ENCODE data around the gene PRDM16. TPM values are rescaled to one million over a fixed set of nuclear protein-coding genes. Genes with fewer than 3 reads are reported as not detected.

The PRDM16 gene
- total and polyA plus RNA-seq, 8 donors: 9.6 to 18.0 (median 14.7) TPM

- Histone ChIP-seq H3K27ac (no peak overlapping the region), H3K4me1 (no peaks in the 10 kb centered on the region), H3K4me3 (no peak overlapping the region), H3K9me3 (no peaks in the 10 kb centered on the region), H3K27me3 (peaks cover 0 to 66% of the 10 kb centered on the region in 2 donors), H3K36me3 (no peaks in the 10 kb centered on the region)
- DNase-seq (no peak), ATAC-seq (no peak)
- intact Hi-C loops (cut with DNase I): no loop called here
- TF ChIP-seq, protein P1, sequence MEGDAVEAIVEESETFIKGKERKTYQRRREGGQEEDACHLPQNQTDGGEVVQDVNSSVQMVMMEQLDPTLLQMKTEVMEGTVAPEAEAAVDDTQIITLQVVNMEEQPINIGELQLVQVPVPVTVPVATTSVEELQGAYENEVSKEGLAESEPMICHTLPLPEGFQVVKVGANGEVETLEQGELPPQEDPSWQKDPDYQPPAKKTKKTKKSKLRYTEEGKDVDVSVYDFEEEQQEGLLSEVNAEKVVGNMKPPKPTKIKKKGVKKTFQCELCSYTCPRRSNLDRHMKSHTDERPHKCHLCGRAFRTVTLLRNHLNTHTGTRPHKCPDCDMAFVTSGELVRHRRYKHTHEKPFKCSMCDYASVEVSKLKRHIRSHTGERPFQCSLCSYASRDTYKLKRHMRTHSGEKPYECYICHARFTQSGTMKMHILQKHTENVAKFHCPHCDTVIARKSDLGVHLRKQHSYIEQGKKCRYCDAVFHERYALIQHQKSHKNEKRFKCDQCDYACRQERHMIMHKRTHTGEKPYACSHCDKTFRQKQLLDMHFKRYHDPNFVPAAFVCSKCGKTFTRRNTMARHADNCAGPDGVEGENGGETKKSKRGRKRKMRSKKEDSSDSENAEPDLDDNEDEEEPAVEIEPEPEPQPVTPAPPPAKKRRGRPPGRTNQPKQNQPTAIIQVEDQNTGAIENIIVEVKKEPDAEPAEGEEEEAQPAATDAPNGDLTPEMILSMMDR (IDR thresholded peaks at IDR 0.05): no peak
Measured at GRCh38 chr1:3404801-3405200, 335.8 kb downstream of the PRDM16 start.

- intact Hi-C loops (cut with DNase I): no loop called here
- no peaks in the 10 kb centered on the region for H3K36me3 ChIP-seq
- H3K27me3 ChIP-seq: peaks cover 0 to 59% of the 10 kb centered on the region in 2 donors
- no peaks in the 10 kb centered on the region for H3K9me3 ChIP-seq
- TF ChIP-seq, protein P1 (IDR thresholded peaks at IDR 0.05): no peak
- H3K4me3 ChIP-seq: no peak overlapping the region
- H3K27ac ChIP-seq: no peak overlapping the region
- ATAC-seq: no peak
- DNase-seq: no peak
- no peaks in the 10 kb centered on the region for H3K4me1 ChIP-seq
Measured at GRCh38 chr1:3405491-3405890, 336.5 kb downstream of the PRDM16 start.

GRCh38 chr1:3405974-3406867 is 337.2 kb downstream of the PRDM16 start:
- TF ChIP-seq, protein P1 (IDR thresholded peaks at IDR 0.05): no peak
- DNase-seq: no peak

GRCh38 chr1:3407021-3407420 is 338.0 kb downstream of the PRDM16 start:
- TF ChIP-seq, protein P1 (IDR thresholded peaks at IDR 0.05): no peak
- Histone ChIP-seq H3K27me3 (peaks cover 0 to 56% of the 10 kb centered on the region in 2 donors), H3K27ac (no peak overlapping the region), H3K9me3 (no peaks in the 10 kb centered on the region), H3K4me3 (no peak overlapping the region), H3K36me3 (no peaks in the 10 kb centered on the region), H3K4me1 (no peaks in the 10 kb centered on the region)
- no peak for DNase-seq
- no peak for ATAC-seq
- intact Hi-C loops (cut with DNase I): no loop called here

More at GRCh38 chr1:3405974-3406867, 337.2 kb downstream of the PRDM16 start:
- no peak for ATAC-seq
- Histone ChIP-seq H3K36me3 (no peaks in the 10 kb centered on the region), H3K27ac (no peak overlapping the region), H3K9me3 (no peaks in the 10 kb centered on the region), H3K27me3 (peaks cover 0 to 52% of the 10 kb centered on the region in 2 donors), H3K4me1 (no peaks in the 10 kb centered on the region), H3K4me3 (no peak overlapping the region)
- intact Hi-C loops (cut with DNase I): no loop called here

- ATAC-seq: no peak
- intact Hi-C loops (cut with DNase I): no loop called here
- H3K36me3 ChIP-seq: no peaks in the 10 kb centered on the region
- no peak for DNase-seq
- peaks cover 0 to 50% of the 10 kb centered on the region in 2 donors for H3K27me3 ChIP-seq
- H3K4me1 ChIP-seq: no peaks in the 10 kb centered on the region
- no peak overlapping the region for H3K4me3 ChIP-seq
- TF ChIP-seq, protein P1 (IDR thresholded peaks at IDR 0.05): no peak
- H3K9me3 ChIP-seq: no peaks in the 10 kb centered on the region
- no peak overlapping the region for H3K27ac ChIP-seq
Measured at GRCh38 chr1:3408751-3409266, 339.8 kb downstream of the PRDM16 start.

Data from left lung (tissue), 10 donors.